Measurements from ENCODE around the gene KIAA0040.

The KIAA0040 gene

DNA sequence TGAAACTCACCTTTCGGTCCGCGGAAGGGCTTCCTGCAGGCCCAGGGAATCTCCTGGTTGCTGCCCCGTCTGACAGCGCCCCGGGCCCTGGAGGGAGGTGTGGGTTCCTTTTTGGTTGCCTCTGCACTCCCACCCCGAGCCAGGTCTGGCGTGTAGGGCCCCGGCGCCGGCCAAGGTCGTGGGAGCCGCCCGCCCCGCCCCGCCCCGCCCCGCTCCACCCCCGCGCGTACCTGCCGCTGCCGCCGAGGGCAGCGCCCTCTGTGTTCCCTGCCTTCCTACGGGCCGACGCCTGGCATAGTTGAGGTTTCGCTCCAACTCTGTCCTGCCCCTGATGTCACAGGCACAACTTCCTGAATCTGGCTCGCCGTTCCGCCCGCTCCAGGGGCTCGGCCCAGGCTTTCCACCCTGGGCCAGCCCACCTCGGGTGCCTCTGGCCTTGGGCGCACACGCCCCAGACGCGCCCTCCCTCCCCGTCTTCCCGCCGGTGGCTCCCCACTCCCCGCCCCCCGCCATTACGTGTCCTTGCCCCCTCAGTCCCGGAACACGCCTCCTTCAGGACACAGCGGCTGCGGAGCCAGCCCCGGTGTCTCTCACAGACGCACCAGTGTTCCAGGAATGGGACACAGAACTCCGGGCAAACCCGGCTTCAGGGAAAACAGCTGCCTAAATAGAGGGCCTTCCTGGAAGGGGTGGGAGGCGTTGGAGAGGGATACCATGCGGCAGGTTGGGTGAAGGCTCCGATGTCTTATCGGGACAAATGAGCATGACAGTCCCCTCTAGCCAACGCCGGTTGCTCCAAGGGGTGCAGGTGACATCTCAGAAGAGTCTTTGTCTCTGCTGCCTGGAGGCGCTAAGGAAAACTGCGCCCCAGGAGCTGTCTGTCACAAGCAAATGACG lies at the start of gene KIAA0040:
TSS of gene KIAA0040 (minus strand) at position 147 of the 897 bp plus-strand sequence. CDS start 31,763 bp downstream, outside the sequence.
- no peak for DNase-seq (ENCODE audit: low read depth)
- peak within 1 kb of the TSS; percentile 42 for H3K4me3 ChIP-seq (ENCODE audit: control insufficient read depth, low read depth, low read length)
- TF ChIP-seq, protein P1, sequence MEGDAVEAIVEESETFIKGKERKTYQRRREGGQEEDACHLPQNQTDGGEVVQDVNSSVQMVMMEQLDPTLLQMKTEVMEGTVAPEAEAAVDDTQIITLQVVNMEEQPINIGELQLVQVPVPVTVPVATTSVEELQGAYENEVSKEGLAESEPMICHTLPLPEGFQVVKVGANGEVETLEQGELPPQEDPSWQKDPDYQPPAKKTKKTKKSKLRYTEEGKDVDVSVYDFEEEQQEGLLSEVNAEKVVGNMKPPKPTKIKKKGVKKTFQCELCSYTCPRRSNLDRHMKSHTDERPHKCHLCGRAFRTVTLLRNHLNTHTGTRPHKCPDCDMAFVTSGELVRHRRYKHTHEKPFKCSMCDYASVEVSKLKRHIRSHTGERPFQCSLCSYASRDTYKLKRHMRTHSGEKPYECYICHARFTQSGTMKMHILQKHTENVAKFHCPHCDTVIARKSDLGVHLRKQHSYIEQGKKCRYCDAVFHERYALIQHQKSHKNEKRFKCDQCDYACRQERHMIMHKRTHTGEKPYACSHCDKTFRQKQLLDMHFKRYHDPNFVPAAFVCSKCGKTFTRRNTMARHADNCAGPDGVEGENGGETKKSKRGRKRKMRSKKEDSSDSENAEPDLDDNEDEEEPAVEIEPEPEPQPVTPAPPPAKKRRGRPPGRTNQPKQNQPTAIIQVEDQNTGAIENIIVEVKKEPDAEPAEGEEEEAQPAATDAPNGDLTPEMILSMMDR (conservative IDR thresholded peaks at IDR 0.05; ENCODE audit: control insufficient read depth, insufficient read depth, low read depth, low read length) = no peak

DNA sequence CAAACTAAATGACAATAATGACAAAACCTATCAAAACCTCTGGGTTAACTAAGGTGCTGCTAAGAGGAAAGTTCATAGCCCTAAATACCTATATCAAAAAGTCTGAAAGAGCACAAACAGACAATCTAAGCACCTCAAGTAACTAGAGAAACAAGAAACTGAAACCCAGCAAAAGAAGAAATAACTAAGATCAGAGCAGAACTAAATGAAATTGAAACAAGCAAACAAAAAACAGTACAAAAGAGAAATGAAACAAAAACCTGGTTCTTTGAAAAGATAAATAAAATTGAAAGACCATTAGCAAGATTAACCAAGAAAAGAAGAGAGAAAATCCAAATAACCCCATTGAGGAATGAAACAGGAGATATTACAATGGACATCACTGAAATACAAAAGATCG lies 44.8 kb upstream of the KIAA0040 start:
- no peak for DNase-seq (ENCODE audit: low read depth)
- H3K4me3 ChIP-seq (ENCODE audit: control insufficient read depth, low read depth, low read length) = no peak overlapping the region
- TF ChIP-seq, protein P1 (conservative IDR thresholded peaks at IDR 0.05; ENCODE audit: control insufficient read depth, insufficient read depth, low read depth, low read length) = no peak

DNA sequence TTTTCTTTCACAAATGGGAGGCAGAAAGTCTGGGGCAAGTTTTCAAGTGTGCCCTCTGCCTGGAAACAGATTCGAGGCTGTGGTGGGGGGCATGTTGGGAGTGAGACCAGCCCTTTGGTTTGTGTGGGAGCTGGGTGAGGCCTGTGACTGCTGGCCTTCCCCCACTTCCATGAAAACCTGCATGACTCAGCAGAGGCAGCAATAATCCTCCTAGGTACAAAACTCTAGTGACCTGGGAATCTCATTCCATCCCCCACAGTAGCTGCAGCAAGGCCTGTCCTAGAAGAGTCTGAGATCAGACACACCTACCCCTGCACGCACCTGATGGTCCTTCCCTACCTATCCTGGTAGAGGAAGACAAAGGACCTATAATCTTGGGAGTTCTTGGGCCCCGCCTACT lies 42.1 kb upstream of the KIAA0040 start:
- no peak overlapping the region for H3K4me3 ChIP-seq (ENCODE audit: control insufficient read depth, low read depth, low read length)
- TF ChIP-seq, protein P1 (conservative IDR thresholded peaks at IDR 0.05; ENCODE audit: control insufficient read depth, insufficient read depth, low read depth, low read length) = no peak
- DNase-seq (ENCODE audit: low read depth) = no peak

DNA sequence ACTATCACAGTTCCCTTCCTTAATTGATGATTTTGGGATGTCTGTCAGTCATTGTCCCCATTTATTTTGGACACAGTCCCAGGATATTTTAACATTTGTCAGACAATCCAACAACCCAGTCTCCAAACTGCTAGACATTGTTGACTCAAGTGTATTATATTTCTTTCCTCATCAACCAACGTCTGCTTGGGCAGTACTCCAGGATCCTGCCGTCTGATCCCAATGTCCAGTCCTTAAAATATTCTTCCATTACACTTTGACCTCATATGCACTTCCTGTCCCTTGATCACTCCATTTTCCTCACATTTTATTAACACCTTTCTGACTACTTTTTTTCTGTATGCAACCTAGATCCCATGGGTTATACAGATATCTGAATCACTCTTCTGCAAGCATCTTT lies 39.8 kb upstream of the KIAA0040 start:
- TF ChIP-seq, protein P1 (conservative IDR thresholded peaks at IDR 0.05; ENCODE audit: control insufficient read depth, insufficient read depth, low read depth, low read length) = no peak
- peak; percentile 4 for DNase-seq (ENCODE audit: low read depth)
- no peak overlapping the region for H3K4me3 ChIP-seq (ENCODE audit: control insufficient read depth, low read depth, low read length)

DNA sequence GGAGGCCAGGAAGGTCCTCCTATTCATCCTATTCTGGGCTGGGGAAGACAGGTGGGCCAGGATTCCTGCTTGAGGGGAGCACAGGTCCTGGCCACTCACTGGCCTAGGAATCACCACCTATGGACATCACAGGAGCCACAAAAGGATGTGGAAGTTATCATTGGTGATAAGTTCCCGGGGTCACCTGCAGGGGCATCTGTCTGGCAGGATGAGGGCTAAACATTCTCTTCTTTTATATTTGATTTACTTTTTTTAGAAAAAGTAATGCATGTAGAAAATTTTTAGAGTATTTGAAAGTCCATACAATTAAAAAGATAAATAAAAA lies 33.2 kb upstream of the KIAA0040 start:
- no peak overlapping the region for H3K4me3 ChIP-seq (ENCODE audit: control insufficient read depth, low read depth, low read length)
- TF ChIP-seq, protein P1 (conservative IDR thresholded peaks at IDR 0.05; ENCODE audit: control insufficient read depth, insufficient read depth, low read depth, low read length) = no peak
- DNase-seq (ENCODE audit: low read depth) = no peak

DNA sequence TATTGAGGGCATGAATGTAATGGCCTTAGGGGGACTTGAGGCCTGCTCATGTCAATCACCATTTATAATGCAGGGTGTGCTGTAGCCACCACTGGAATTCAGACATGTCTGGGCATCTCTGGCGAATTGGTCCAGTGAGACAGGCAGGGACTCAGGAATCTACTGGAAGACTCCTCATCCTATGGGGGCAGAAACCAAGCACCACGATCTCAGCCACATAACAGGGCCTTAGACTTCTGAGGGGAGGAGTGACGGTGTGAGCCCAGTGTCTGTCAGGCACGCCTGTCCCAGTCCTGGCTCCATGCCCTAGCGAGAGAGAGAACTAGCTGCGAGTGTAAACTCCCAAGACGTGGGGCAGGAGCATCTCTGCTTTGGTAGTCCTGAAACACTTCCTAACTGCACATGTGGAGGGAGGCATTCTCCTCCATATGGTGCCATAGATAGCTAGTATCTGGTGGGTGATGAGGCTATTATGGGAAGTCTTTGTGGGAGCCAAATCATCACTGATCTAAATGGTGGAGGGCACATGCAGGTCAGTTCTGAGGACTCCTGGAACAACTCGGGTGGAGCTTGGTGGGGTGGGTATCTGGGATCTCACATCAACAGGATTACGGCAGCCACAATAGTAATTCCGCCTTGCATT lies 29.8 kb upstream of the KIAA0040 start:
- TF ChIP-seq, protein P1 (conservative IDR thresholded peaks at IDR 0.05; ENCODE audit: control insufficient read depth, insufficient read depth, low read depth, low read length) = no peak
- H3K4me3 ChIP-seq (ENCODE audit: control insufficient read depth, low read depth, low read length) = no peak overlapping the region
- no peak for DNase-seq (ENCODE audit: low read depth)

Data from fibroblast of mammary gland (primary cell).